Fibroblast of mammary gland (primary cell): ENCODE measurements around the gene FADS3.

ENCODE experiments used
- DNase-seq: peaks from one replicate; pipeline ENCODE4 v3.0.0-alpha.2; 2010; ENCODE audit warnings: low read depth
- H3K4me3 ChIP-seq: 2 replicates; pipeline ENCODE4 v1.5.1; 2011; ENCODE audit warnings: low read depth, mild to moderate bottlenecking, low read length, moderate library complexity; ENCODE audit not compliant: control insufficient read depth
- TF ChIP-seq, protein P1 (sequence below): conservative IDR thresholded peaks from 2 replicates; pipeline ENCODE4 v1.5.1; 2011; ENCODE audit warnings: low read depth, low read length, inconsistent platforms; ENCODE audit not compliant: control insufficient read depth, insufficient read depth

FADS3 gene

DNA sequence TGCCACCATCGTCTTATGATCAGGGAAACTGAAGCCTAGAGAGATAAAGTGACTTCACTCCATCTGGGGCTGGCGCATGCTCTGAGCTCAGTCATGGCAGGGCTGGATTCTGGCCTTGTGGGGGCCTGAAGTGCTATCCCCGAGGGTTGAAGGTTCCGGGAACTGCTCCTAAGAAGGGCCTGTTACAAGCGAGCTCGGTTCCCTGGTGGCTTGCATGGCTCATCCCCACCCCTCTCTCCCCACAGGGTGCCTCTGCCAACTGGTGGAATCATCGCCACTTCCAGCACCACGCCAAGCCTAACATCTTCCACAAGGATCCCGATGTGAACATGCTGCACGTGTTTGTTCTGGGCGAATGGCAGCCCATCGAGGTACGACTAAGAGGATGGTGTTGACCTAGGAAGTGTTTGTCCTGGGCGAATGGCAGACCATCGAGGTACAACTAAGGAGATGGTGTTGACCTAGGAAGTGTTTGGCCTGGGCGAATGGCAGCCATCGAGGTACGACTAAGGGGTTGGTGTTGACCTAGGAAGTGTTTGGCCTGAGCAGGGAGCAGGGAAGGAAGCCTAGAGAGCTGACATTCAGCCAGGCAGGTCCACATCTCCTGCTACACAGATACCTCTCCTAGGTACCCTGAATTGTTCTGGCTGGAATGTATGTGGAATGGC lies 43.3 kb downstream of the FADS3 start:
- no peak overlapping the region for H3K4me3 ChIP-seq
- TF ChIP-seq, protein P1, sequence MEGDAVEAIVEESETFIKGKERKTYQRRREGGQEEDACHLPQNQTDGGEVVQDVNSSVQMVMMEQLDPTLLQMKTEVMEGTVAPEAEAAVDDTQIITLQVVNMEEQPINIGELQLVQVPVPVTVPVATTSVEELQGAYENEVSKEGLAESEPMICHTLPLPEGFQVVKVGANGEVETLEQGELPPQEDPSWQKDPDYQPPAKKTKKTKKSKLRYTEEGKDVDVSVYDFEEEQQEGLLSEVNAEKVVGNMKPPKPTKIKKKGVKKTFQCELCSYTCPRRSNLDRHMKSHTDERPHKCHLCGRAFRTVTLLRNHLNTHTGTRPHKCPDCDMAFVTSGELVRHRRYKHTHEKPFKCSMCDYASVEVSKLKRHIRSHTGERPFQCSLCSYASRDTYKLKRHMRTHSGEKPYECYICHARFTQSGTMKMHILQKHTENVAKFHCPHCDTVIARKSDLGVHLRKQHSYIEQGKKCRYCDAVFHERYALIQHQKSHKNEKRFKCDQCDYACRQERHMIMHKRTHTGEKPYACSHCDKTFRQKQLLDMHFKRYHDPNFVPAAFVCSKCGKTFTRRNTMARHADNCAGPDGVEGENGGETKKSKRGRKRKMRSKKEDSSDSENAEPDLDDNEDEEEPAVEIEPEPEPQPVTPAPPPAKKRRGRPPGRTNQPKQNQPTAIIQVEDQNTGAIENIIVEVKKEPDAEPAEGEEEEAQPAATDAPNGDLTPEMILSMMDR, result no peak
- DNase-seq, result no peak

DNA sequence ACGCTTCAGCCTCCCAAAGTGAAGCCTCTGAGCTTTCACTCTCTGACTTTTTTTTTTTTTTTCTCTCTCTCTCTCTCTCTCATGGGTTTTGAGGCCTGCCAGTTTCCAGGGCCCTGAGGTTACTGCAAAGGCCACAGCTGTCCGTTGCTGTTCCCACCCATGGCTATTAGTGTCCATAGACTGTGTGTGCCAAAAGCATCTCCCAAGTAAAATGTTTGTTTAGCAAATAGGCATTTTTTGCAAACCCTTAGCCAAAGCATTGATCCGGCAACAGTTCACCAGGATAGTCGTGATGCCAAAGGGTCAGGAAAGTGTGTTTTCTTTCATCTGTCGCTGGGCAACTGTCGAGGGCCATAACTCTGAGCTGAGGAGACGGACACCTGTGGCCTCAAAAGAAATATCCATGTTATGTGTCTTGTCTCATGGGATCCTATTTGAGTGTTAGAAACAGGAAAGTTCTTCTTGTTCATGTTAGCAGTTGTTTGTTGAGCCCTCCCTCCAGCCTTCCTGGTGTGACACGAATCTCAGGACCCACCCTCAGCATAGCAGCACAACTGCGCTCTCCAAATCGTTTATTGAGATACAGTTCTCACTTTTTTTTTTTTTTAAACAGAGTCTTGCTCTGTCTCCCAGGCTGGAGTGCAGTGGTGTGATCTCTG lies 44.9 kb downstream of the FADS3 start:
- TF ChIP-seq, protein P1, result no peak
- no peak for DNase-seq
- no peak overlapping the region for H3K4me3 ChIP-seq

DNA sequence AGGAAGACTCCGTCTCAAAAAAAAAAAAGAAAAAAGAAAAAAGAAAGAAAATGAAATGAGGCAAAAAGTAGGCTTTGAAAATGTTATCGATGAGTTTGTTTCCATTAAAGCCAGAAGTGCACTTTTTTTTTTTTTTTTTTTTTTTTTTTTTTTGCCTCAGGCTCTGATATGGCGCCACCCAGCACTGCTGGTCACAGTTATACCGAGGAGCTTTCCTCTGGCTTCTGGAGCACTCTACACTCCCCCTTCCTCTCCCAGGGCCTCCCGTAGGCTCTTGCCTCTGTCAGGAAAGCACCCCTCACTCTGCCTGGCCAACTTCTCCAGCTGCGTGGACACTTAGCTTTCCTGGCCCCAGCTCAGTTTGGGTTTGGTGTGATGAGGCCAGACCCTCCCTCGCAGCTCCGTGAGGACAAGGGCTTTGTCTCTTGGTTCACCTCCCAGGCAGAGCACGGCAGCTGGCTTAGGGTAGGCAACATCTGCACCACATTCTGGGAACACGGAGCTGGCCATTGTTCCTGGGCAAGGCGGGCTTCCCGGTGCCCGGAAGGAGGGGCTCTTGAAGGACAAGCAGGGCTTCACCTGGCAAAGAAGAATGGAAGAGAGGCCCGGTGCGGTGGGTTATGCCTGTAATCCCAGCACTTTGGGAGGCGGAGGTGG lies 46.3 kb downstream of the FADS3 start:
- DNase-seq, result no peak
- no peak overlapping the region for H3K4me3 ChIP-seq
- TF ChIP-seq, protein P1, result no peak

DNA sequence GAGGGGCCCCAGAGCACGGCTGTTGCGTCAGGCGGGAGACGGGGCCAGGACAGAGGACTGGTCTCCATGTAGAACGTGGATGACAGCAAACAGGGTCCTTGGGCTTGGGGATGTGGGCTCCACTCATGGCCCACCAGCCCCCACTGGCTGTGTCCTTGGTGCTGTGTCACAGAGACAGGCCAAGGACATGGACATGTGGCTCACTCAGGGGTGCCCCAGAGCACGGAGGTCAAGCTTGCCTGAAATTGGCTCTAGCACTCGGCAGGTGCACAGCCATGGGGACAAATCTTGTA lies 48.9 kb downstream of the FADS3 start:
- TF ChIP-seq, protein P1, result no peak
- DNase-seq, result no peak
- H3K4me3 ChIP-seq, result no peak overlapping the region

DNA sequence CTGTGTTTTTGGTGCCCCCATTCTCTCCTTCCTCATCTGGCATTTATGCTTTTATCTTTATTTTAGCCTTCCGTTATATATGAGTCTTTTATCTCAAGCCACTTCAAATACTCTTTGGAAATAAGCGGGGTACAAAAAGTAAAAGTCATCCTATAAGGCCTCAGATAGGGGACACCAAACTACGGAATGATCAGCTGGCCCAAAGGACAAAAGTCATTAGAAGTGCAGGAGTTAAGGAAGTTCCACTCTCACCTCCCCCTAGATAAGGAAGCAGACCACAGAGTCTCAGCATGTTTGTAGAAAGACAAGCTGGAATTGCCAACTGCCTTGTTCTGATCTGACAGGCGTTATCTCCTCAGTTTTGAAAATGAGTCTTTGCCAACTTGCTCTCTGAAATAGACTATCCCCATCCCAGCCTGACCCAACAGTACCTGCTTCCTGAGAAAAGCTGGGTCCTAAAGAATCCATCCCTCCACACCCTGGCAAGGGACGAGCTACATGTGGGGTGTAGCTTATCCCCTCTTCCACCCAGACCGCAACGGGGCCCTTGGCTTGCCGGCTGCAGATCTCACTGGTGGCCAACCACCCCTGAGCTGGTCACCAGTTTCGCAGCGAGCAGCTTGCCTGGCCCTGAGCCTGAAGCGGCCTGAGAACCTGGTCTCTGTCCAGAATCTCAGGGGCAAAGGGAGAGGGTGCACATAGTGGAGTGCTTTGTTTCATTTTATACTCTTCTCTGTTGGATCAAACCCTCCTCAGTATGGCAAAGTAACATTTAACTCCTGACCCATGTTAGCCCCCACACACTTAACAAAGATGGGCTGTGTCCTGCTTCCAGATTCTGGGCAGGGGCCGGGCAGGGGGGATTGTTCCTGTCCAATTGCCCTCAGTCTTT lies 49.5 kb downstream of the FADS3 start:
- TF ChIP-seq, protein P1, result no peak
- no peak for DNase-seq
- H3K4me3 ChIP-seq, result no peak overlapping the region

DNA sequence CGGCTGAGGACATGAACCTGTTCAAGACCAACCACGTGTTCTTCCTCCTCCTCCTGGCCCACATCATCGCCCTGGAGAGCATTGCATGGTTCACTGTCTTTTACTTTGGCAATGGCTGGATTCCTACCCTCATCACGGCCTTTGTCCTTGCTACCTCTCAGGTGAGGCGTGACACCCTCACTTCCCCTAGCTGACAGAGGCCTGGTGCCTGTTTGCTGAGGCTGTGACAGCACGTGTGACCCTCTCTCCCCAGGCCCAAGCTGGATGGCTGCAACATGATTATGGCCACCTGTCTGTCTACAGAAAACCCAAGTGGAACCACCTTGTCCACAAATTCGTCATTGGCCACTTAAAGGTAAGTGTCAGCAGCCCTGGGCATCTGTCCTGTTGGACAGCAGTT lies 51.0 kb downstream of the FADS3 start:
- no peak overlapping the region for H3K4me3 ChIP-seq
- TF ChIP-seq, protein P1, result no peak
- DNase-seq, result no peak
